Gastroesophageal sphincter (tissue), 4 donors: ENCODE data around the gene ACTN1. TPM values are rescaled to one million over a fixed set of nuclear protein-coding genes. Genes with fewer than 3 reads are reported as not detected.
A peak's percentile ranks its signal among the peaks of the same experiment; 100 is the strongest.

ENCODE experiments used
- ATAC-seq: fragments of 150-250 bp; one replicate; pipeline ENCODE4 v1.9.1; 2016; ENCODE audit warnings: mild to moderate bottlenecking, moderate library complexity
- H3K27ac ChIP-seq, 4 donors: fragments of 200-600 bp; sonication (generic) in 3 of 4; 1 replicate in 3 of 4; 2 replicates in 1 of 4; pipeline ENCODE4 v1.5.1; 2016 to 2019
- H3K27me3 ChIP-seq: fragments of 200-600 bp; sonication (generic); one replicate; pipeline ENCODE4 v1.5.1; 2019
- H3K36me3 ChIP-seq, 2 donors: fragments of 200-600 bp; sonication (generic); one replicate each; pipeline ENCODE4 v1.5.1; 2019; ENCODE audit warnings: control low read depth in 1 of 2
- H3K4me1 ChIP-seq, 3 donors: fragments of 200-600 bp; sonication (generic); 1 replicate in 2 of 3; 2 replicates in 1 of 3; pipeline ENCODE4 v1.5.1; 2016 to 2019; ENCODE audit warnings: control low read depth in 2 of 3
- H3K4me3 ChIP-seq, 2 donors: fragments of 200-600 bp; sonication (generic); one replicate each; pipeline ENCODE4 v1.5.1; 2019; ENCODE audit warnings: mild to moderate bottlenecking in 1 of 2, moderate library complexity in 1 of 2
- H3K9me3 ChIP-seq, 3 donors: fragments of 200-600 bp; sonication (generic); one replicate each; pipeline ENCODE4 v1.5.1; 2017 to 2019; ENCODE audit warnings: control low read depth in 2 of 3
- EP300 ChIP-seq: sonication (generic); formaldehyde crosslinking; IDR thresholded peaks from one replicate; pipeline ENCODE4 v1.6.1; 2017; ENCODE audit warnings: antibody characterized with exemption, mild to moderate bottlenecking
- POLR2A ChIP-seq, 2 donors: fragments of 450-650 bp; IDR thresholded peaks; one replicate each; pipeline ENCODE4 v1.6.1; 2017; ENCODE audit warnings: antibody characterized with exemption in 2 of 2, mild to moderate bottlenecking in 2 of 2, moderate library complexity in 1 of 2
- POLR2AphosphoS5 ChIP-seq: sonication (generic); formaldehyde crosslinking; IDR thresholded peaks from one replicate; pipeline ENCODE4 v1.6.1; 2017; ENCODE audit warnings: antibody characterized with exemption
- WGBS, 2 donors: methylation state at CpG; one replicate each; pipeline ENCODE4 v1.1.5; 2018; ENCODE audit warnings: low coverage in 1 of 2; 5-methylcytosine and 5-hydroxymethylcytosine counted together
- total RNA-seq, 4 donors: library from RNA; depleted of rRNA; stranded (reverse); fragments of >200 nt; gene quantifications; one replicate each; pipeline ENCODE4 v1.1.0, GENCODE V29; 2016
- TF ChIP-seq, protein P1 (sequence below), 4 experiments: fragments of 200-600 bp in 2 of 4; fragments of 450-650 bp in 2 of 4; sonication (generic) in 1 of 4; IDR thresholded peaks; one replicate each; pipeline ENCODE4 v1.5.1; 2017 to 2019; ENCODE audit warnings: antibody characterized with exemption in 4 of 4, mild to moderate bottlenecking in 2 of 4, moderate library complexity in 2 of 4

The ACTN1 gene
- total RNA-seq, 4 donors from 2014 or later = 776 to 1,910 (median 969) TPM

DNA sequence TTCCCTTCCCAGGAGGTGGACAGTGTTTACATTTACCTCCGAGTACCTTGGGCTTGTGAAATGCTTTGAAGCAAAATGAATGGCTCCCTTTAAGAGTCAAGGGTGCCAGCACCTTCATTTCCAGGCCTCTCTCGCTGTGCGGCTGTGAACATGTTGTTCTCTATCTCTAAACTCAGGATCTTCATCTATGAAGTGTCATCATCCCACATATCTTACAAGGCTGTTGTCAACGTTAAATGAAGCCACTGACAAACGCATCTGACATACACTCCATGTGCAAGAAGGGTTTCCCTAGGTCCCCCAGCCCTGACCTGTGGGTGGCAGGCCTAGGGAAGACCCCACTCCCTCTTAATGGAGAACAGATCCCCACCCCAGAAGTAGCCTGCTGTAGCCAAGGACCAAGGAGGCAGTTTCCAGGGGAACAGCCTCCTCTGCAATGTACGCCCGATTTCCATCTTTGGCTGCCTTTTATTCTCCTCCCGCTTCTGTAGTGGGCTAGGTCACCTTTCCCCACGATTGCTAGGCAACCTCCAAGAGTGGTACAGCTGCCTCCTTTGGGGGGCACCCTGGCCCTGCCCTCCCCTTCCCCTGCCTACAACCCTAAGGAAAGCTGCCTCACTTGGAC is 7.6 kb downstream of the ACTN1 start:
- TF ChIP-seq POLR2AphosphoS5 (peak; percentile 22), POLR2A (IDR thresholded peaks at IDR 0.05) (no peak)
- Histone ChIP-seq H3K4me1 (peaks cover 15 to 100% (median 72%) of the 10 kb centered on the region in 3 donors), H3K36me3 (peaks cover 0 to 27% of the 10 kb centered on the region in 2 donors), H3K9me3 (no peaks in the 10 kb centered on the region), H3K27ac (peak overlapping the region; percentile 77 to 100 (median 98)), H3K4me3 (peak overlapping the region in 1 of 2 donors; percentile 10), H3K27me3 (no peaks in the 10 kb centered on the region)
- WGBS, 2 donors = 45 to 54% methylated on average over 5 to 8 of the region's 9 CpGs
- ATAC-seq = no peak

DNA sequence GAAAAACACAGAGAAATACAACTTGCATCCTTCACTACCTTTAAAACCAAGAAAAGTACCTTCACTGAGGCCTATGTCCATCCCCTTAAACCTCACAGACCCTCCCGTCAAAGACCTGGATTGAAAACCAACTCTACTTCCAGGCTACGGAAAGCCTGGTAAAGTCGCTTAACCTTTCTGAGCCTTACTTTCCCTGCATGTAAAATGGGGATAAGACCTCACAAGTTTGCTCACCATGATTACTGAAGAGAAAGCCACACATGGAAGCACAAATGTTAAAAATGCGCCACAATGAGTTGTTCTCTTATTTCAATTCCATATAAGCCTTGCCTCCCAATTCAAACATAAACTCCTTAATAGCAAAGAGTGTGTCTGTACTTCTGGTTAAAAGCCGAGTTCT is 8.4 kb downstream of the ACTN1 start:
- H3K9me3 ChIP-seq = no peaks in the 10 kb centered on the region
- peaks cover 0 to 27% of the 10 kb centered on the region in 2 donors for H3K36me3 ChIP-seq
- H3K4me3 ChIP-seq = no peak overlapping the region
- no peak for ATAC-seq
- peak overlapping the region; percentile 77 to 100 (median 98) for H3K27ac ChIP-seq
- peaks cover 15 to 100% (median 79%) of the 10 kb centered on the region in 3 donors for H3K4me1 ChIP-seq
- H3K27me3 ChIP-seq = no peaks in the 10 kb centered on the region
- 32 to 35% methylated on average over 4 to 5 of the region's 5 CpGs for WGBS, 2 donors
- no peak for TF ChIP-seq POLR2A (IDR thresholded peaks at IDR 0.05)
- no peak for TF ChIP-seq POLR2AphosphoS5
- no peak for TF ChIP-seq EP300
- TF ChIP-seq, protein P1, sequence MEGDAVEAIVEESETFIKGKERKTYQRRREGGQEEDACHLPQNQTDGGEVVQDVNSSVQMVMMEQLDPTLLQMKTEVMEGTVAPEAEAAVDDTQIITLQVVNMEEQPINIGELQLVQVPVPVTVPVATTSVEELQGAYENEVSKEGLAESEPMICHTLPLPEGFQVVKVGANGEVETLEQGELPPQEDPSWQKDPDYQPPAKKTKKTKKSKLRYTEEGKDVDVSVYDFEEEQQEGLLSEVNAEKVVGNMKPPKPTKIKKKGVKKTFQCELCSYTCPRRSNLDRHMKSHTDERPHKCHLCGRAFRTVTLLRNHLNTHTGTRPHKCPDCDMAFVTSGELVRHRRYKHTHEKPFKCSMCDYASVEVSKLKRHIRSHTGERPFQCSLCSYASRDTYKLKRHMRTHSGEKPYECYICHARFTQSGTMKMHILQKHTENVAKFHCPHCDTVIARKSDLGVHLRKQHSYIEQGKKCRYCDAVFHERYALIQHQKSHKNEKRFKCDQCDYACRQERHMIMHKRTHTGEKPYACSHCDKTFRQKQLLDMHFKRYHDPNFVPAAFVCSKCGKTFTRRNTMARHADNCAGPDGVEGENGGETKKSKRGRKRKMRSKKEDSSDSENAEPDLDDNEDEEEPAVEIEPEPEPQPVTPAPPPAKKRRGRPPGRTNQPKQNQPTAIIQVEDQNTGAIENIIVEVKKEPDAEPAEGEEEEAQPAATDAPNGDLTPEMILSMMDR (IDR thresholded peaks at IDR 0.05) = no peak

DNA sequence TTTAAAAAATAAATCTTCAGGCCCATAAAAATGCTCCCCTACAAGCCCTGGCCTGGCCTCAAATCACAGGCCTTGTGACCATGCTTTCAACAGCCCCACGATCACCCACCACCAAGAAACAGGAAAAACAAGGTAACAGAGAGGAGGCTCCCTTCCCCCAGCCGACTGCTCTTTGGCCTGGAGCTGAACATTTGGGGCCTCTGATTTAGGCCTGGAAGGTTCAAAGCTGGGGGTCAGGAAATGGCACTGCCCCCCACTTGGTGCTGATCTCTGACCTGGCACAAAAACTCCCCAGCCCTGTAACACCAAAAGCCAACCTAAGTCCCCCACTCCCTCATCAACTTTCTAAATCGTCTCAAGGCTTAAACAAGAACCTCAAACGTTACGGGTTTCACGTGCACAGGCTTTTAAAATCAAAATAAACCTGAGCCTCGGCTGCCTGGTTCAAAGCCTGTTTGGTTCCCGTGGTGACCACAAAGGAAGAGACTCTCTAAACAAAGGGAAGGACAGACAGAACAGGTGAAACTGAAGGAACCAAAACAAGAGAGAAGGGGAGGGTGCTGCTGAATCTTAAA is 9.0 kb downstream of the ACTN1 start:
- ATAC-seq = no peak
- Histone ChIP-seq H3K9me3 (no peaks in the 10 kb centered on the region), H3K36me3 (peaks cover 0 to 27% of the 10 kb centered on the region in 2 donors), H3K4me1 (peaks cover 15 to 100% (median 85%) of the 10 kb centered on the region in 3 donors), H3K4me3 (no peak overlapping the region), H3K27me3 (no peaks in the 10 kb centered on the region), H3K27ac (peak overlapping the region; percentile 77 to 100 (median 98))
- TF ChIP-seq POLR2A (IDR thresholded peaks at IDR 0.05) = no peak
- TF ChIP-seq POLR2AphosphoS5 = peak; percentile 25
- WGBS, 2 donors = 18 to 53% methylated on average over 5 to 6 of the region's 8 CpGs

DNA sequence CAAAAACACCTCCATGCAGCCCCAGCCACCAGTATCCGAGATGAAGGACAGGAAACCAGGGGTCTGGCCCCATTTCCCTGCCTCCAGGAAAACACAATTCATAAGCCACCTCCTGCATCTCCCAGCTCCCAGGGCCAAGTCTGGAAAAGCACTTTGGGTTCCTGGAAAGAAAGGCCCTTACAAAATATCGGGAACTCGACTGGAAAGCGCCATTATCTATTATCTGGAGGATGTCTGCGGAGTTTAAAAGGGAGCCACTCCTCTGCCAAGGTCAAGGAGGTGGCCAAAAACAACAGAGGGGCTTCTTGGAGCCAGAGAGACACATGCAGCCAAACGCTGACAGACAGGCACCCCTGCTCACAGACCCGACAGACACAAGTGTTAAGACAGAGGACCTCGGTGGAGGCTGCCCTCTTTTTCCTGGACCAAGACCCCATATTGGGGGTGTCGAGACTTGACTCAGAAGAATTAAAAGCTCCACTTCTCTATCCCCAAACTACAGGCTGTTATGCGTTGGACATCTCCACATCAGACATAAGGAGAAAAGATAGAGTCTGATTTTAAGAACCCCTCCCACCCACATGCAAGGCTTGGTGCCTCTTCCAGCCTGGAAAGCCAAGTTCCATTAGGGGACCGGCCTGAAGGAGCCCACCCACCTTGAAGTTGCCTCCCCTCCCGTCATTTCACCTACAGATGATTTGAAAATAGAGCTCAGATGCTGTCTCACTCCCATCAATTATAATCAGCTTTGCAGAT is 9.6 kb downstream of the ACTN1 start:
- Histone ChIP-seq H3K27ac (peak overlapping the region; percentile 77 to 100 (median 98)), H3K36me3 (peaks cover 0 to 23% of the 10 kb centered on the region in 2 donors), H3K4me3 (peak overlapping the region in 1 of 2 donors; percentile 15), H3K27me3 (no peaks in the 10 kb centered on the region), H3K4me1 (peaks cover 12 to 100% (median 87%) of the 10 kb centered on the region in 3 donors), H3K9me3 (no peaks in the 10 kb centered on the region)
- 23% methylated on average over 7 to 11 of the region's 12 CpGs for WGBS, 2 donors
- TF ChIP-seq EP300 (no peak), POLR2AphosphoS5 (peak; percentile 41)
- TF ChIP-seq, protein P1 (IDR thresholded peaks at IDR 0.05) = no peak
- ATAC-seq = no peak

DNA sequence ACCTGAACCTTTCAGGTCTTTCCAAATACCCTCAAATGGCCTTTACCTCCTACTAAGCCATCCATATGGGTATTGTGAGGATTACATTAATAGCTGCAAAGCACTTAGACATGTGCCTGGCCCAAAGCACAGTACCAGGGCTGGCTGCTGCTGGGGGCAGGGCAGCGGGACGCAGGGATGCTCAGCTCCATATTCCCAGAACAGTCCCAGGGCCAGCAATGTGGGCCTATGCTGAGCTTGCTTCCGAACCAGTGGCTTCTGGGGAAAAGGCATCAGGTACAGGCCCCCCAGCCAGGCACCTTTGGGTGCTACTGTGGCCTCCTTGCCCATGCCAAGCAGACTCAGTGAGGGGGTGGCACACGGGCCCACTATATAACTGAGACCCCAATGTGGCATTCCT is 10.4 kb downstream of the ACTN1 start:
- Histone ChIP-seq H3K4me3 (peak overlapping the region in 1 of 2 donors; percentile 15), H3K9me3 (no peaks in the 10 kb centered on the region), H3K27ac (peak overlapping the region; percentile 35 to 99 (median 93)), H3K27me3 (no peaks in the 10 kb centered on the region), H3K4me1 (peaks cover 12 to 100% (median 87%) of the 10 kb centered on the region in 3 donors), H3K36me3 (peaks cover 0 to 17% of the 10 kb centered on the region in 2 donors)
- TF ChIP-seq POLR2AphosphoS5 (peak; percentile 7), EP300 (no peak), POLR2A (IDR thresholded peaks at IDR 0.05) (no peak)
- TF ChIP-seq, protein P1 (IDR thresholded peaks at IDR 0.05) = no peak
- ATAC-seq = no peak
- no CpG with 5 or more reads among the region's 4 CpGs for WGBS, 2 donors
